NCI-H2196 (cell line): Measurements from ENCODE around the gene ABCB10.
"Not testable (repeated sequence)": the region's sequence is repeated elsewhere in the genome, so short reads cannot be mapped to it uniquely, and the experiment has no call there.

Experiments used
- DNase-seq: peaks from one replicate; lab custom pipeline; 2025; ENCODE audit not compliant: unreplicated experiment; lab: John Stamatoyannopoulos, UW

The ABCB10 gene

GRCh38 chr1:229572286-229572685 lies 13.8 kb upstream of the ABCB10 start:
- DNase-seq = no peak

GRCh38 chr1:229570891-229571516 lies 12.5 kb upstream of the ABCB10 start:
- peak; percentile 24 for DNase-seq

- DNase-seq = no peak
Observed at GRCh38 chr1:229570305-229570704, 11.8 kb upstream of the ABCB10 start.

- DNase-seq = no peak
Observed at GRCh38 chr1:229567109-229567868, 8.8 kb upstream of the ABCB10 start.

GRCh38 chr1:229563701-229564100 lies 5.2 kb upstream of the ABCB10 start:
- peak; percentile 9 for DNase-seq

GRCh38 chr1:229563241-229563640 lies 4.7 kb upstream of the ABCB10 start:
- peak; percentile 29 for DNase-seq

- no peak for DNase-seq
Observed at GRCh38 chr1:229562686-229563085, 4.2 kb upstream of the ABCB10 start.

GRCh38 chr1:229561141-229561540 lies 2.6 kb upstream of the ABCB10 start:
- DNase-seq = no peak

GRCh38 chr1:229560124-229560523 lies 1.6 kb upstream of the ABCB10 start:
- not testable (repeated sequence) for DNase-seq

GRCh38 chr1:229559336-229559801 lies 862 bp upstream of the ABCB10 start:
- DNase-seq = not testable (repeated sequence)

GRCh38 chr1:229557913-229558414 lies 543 bp downstream of the ABCB10 start:
- DNase-seq = peak; percentile 29

GRCh38 chr1:229557200-229557850 lies 1.2 kb downstream of the ABCB10 start:
- DNase-seq = no peak

- no peak for DNase-seq
Observed at GRCh38 chr1:229554886-229555621, 3.5 kb downstream of the ABCB10 start.

GRCh38 chr1:229553621-229554130 lies 4.8 kb downstream of the ABCB10 start:
- DNase-seq = no peak

- DNase-seq = no peak
Observed at GRCh38 chr1:229552732-229553131, 5.8 kb downstream of the ABCB10 start.

GRCh38 chr1:229550812-229551567 lies 7.5 kb downstream of the ABCB10 start:
- no peak for DNase-seq

- DNase-seq = no peak
Observed at GRCh38 chr1:229547542-229547941, 11.0 kb downstream of the ABCB10 start.

- DNase-seq = no peak
Observed at GRCh38 chr1:229544587-229544986, 13.9 kb downstream of the ABCB10 start.

GRCh38 chr1:229539863-229540506 lies 18.5 kb downstream of the ABCB10 start:
- no peak for DNase-seq

- DNase-seq = no peak
Observed at GRCh38 chr1:229538945-229539344, 19.6 kb downstream of the ABCB10 start.
